ENCODE measurements around the gene INO80E. TPM values are rescaled to one million over a fixed set of nuclear protein-coding genes. Genes with fewer than 3 reads are reported as not detected.

Gene INO80E
- total and polyA plus RNA-seq, 2 of the 8 experiments (the other 6 are each of a cell fraction or from before 2014, with no cell fraction given), result 43.0 to 91.2 TPM

- no peak for TF ChIP-seq CHD7 (IDR thresholded peaks at IDR 0.05; ENCODE audit: insufficient replicate concordance, low read length)
- TF ChIP-seq BCL11A (IDR thresholded peaks at IDR 0.05; ENCODE audit: low read depth in 2 of 2, low read length in 2 of 2), result no peak
- no peak for TF ChIP-seq CBX5 (IDR thresholded peaks at IDR 0.05; ENCODE audit: low read depth, low read length)
- no peak for TF ChIP-seq EZH2 (IDR thresholded peaks at IDR 0.05; ENCODE audit: low read depth, low read length, severe bottlenecking)
- TF ChIP-seq MAX (IDR thresholded peaks at IDR 0.05), result no peak
These were observed 20.7 kb downstream of the INO80E start (continued) for GRCh38 chr16:30016555-30017276.
